Measurements from ENCODE around the gene SCFD2. TPM values are rescaled to one million over a fixed set of nuclear protein-coding genes. Genes with fewer than 3 reads are reported as not detected.
"Not testable (repeated sequence)": the region's sequence is repeated elsewhere in the genome, so short reads cannot be mapped to it uniquely, and the experiment has no call there.

The SCFD2 gene
- total RNA-seq, 1 experiment from 2014 or later: 7.4 TPM

- H3K9me3 ChIP-seq (ENCODE audit: control insufficient read depth, insufficient read depth, low read depth, low read length); H3K4me3 ChIP-seq (ENCODE audit: low read depth in 2 of 2, low read length in 2 of 2); H3K4me1 ChIP-seq (ENCODE audit: control insufficient read depth, insufficient read depth, low read length); ATAC-seq; H3K36me3 ChIP-seq (ENCODE audit: control insufficient read depth, insufficient read depth, low read length); in situ Hi-C loops (cut with HindIII; ENCODE audit: low pct_unique_long_range_greater_than_20kb, low sequenced_read_pairs); POLR2A ChIA-PET; intact Hi-C loops (cut with micrococcal nuclease; ENCODE audit: unreplicated experiment); CTCF ChIA-PET; DNase-seq (ENCODE audit: low read depth, low spot score); BruUV-seq (replicated peaks); H3K27me3 ChIP-seq (ENCODE audit: control insufficient read depth, insufficient read depth, low read length); H3K27ac ChIP-seq (ENCODE audit: low read length): not testable (repeated sequence)
These were observed 128.1 kb downstream of the SCFD2 start for GRCh38 chr4:53237811-53238210.

- H3K27me3 ChIP-seq (ENCODE audit: control insufficient read depth, insufficient read depth, low read length); BruUV-seq (replicated peaks); H3K4me1 ChIP-seq (ENCODE audit: control insufficient read depth, insufficient read depth, low read length); intact Hi-C loops (cut with micrococcal nuclease; ENCODE audit: unreplicated experiment); H3K4me3 ChIP-seq (ENCODE audit: low read depth in 2 of 2, low read length in 2 of 2); CTCF ChIA-PET; H3K9me3 ChIP-seq (ENCODE audit: control insufficient read depth, insufficient read depth, low read depth, low read length); H3K36me3 ChIP-seq (ENCODE audit: control insufficient read depth, insufficient read depth, low read length); DNase-seq (ENCODE audit: low read depth, low spot score); ATAC-seq; in situ Hi-C loops (cut with HindIII; ENCODE audit: low pct_unique_long_range_greater_than_20kb, low sequenced_read_pairs); H3K27ac ChIP-seq (ENCODE audit: low read length): not testable (repeated sequence)
- POLR2A ChIA-PET: interaction anchor here (0.6 kb wide), 1 partner anchor 573 kb away, joined by 3 read pairs; no protein-coding TSS in a partner anchor
These were observed 129.2 kb downstream of the SCFD2 start for GRCh38 chr4:53236624-53237023.

- H3K36me3 ChIP-seq (ENCODE audit: control insufficient read depth, insufficient read depth, low read length): no peaks in the 10 kb centered on the region
- DNase-seq (ENCODE audit: low read depth, low spot score): no peak
- no TSS peak for BruUV-seq (replicated peaks)
- no peaks in the 10 kb centered on the region for H3K27me3 ChIP-seq (ENCODE audit: control insufficient read depth, insufficient read depth, low read length)
- ChIA-PET CTCF (no interaction called here), POLR2A (no interaction called here)
- H3K4me3 ChIP-seq (ENCODE audit: low read depth in 2 of 2, low read length in 2 of 2): no peak overlapping the region
- no peaks in the 10 kb centered on the region for H3K9me3 ChIP-seq (ENCODE audit: control insufficient read depth, insufficient read depth, low read depth, low read length)
- in situ Hi-C loops (cut with HindIII; ENCODE audit: low pct_unique_long_range_greater_than_20kb, low sequenced_read_pairs): no loop called here
- TF ChIP-seq CTCF (IDR thresholded peaks at IDR 0.05): no peak
- TF ChIP-seq SIN3A (IDR thresholded peaks at IDR 0.05; ENCODE audit: borderline replicate concordance, insufficient read depth, low read depth, low read length): no peak
- TF ChIP-seq TCF7L2 (IDR thresholded peaks at IDR 0.05; ENCODE audit: low read depth, low read length): no peak
- TF ChIP-seq REST (IDR thresholded peaks at IDR 0.05; ENCODE audit: insufficient read depth in 1 of 2, low read depth in 2 of 2, low read length in 1 of 2): no peak
- TF ChIP-seq POLR2AphosphoS5 (IDR thresholded peaks at IDR 0.05; ENCODE audit: low read depth, low read length): no peak
- no peaks in the 10 kb centered on the region for H3K4me1 ChIP-seq (ENCODE audit: control insufficient read depth, insufficient read depth, low read length)
- no peak overlapping the region for H3K27ac ChIP-seq (ENCODE audit: low read length)
- intact Hi-C loops (cut with micrococcal nuclease; ENCODE audit: unreplicated experiment): no loop called here
- ATAC-seq: no peak
These were observed 130.3 kb downstream of the SCFD2 start for GRCh38 chr4:53235547-53235946.
